HL-60 (cell line): ENCODE measurements around the gene TBCA.

Experiments
- DNase-seq, 2 experiments: peaks; one replicate each; pipeline ENCODE4 v3.0.0-alpha.2; 2010 to 2020; ENCODE audit warnings: low read depth in 1 of 2, low spot score in 1 of 2
- H3K27ac ChIP-seq: fragments of 250-450 bp; sonication (Bioruptor Pico); replicated peaks from 2 replicates; pipeline ENCODE4 v1.5.1; 2020; ENCODE audit warnings: mild to moderate bottlenecking, moderate library complexity
- H3K27me3 ChIP-seq: fragments of 250-450 bp; sonication (Bioruptor Pico); 2 replicates; pipeline ENCODE4 v1.5.1; 2021; ENCODE audit warnings: mild to moderate bottlenecking, moderate library complexity; ENCODE audit not compliant: insufficient read depth, poor library complexity, severe bottlenecking
- H3K4me3 ChIP-seq: replicated peaks from 2 replicates; pipeline ENCODE4 v1.5.1; 2011; ENCODE audit warnings: mild to moderate bottlenecking, control low read depth, low read length; ENCODE audit not compliant: insufficient read depth
- GABPA ChIP-seq: IDR thresholded peaks from 2 replicates; pipeline ENCODE4 v1.6.1; 2012; ENCODE audit warnings: low read depth
- POLR2AphosphoS5 ChIP-seq: IDR thresholded peaks from 2 replicates; pipeline ENCODE4 v1.6.1; 2012; ENCODE audit warnings: low read depth
- SPI1 ChIP-seq: IDR thresholded peaks from 2 replicates; pipeline ENCODE4 v1.6.1; 2012; ENCODE audit warnings: low read depth, mild to moderate bottlenecking, borderline replicate concordance
- TF ChIP-seq, protein P1 (sequence below): IDR thresholded peaks from one replicate; pipeline ENCODE4 v1.5.1; 2011; ENCODE audit warnings: low read length, control low read depth, inconsistent platforms; ENCODE audit not compliant: insufficient read depth
- TF ChIP-seq, protein P2 (sequence below): IDR thresholded peaks from 2 replicates; pipeline ENCODE4 v1.6.1; 2012; ENCODE audit warnings: low read depth; ENCODE audit not compliant: insufficient replicate concordance

Gene TBCA

DNA sequence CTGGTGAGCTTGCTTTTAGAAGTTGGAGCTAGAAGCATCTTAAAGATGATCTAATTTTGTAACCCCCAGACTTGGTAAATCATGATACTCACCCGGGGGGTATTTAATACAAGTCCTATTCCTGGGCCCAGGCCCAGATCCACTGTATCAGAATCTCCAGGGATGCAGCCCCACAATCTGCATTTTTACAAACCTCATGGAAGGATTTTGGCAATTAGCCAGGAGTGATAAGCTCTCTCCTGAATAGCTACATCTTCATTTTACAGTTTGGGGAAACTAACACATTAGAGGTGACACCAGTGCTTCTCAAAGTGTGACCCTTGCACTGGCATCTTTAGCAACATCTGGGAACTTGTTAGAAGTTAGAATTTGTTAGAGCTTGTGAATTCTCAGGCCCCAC, 106.5 kb downstream of the TBCA start:
- no peaks in the 10 kb centered on the region for H3K27me3 ChIP-seq
- no peak overlapping the region for H3K4me3 ChIP-seq
- no peak overlapping the region for H3K27ac ChIP-seq
- TF ChIP-seq, protein P1, sequence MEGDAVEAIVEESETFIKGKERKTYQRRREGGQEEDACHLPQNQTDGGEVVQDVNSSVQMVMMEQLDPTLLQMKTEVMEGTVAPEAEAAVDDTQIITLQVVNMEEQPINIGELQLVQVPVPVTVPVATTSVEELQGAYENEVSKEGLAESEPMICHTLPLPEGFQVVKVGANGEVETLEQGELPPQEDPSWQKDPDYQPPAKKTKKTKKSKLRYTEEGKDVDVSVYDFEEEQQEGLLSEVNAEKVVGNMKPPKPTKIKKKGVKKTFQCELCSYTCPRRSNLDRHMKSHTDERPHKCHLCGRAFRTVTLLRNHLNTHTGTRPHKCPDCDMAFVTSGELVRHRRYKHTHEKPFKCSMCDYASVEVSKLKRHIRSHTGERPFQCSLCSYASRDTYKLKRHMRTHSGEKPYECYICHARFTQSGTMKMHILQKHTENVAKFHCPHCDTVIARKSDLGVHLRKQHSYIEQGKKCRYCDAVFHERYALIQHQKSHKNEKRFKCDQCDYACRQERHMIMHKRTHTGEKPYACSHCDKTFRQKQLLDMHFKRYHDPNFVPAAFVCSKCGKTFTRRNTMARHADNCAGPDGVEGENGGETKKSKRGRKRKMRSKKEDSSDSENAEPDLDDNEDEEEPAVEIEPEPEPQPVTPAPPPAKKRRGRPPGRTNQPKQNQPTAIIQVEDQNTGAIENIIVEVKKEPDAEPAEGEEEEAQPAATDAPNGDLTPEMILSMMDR, result no peak
- TF ChIP-seq, protein P2, sequence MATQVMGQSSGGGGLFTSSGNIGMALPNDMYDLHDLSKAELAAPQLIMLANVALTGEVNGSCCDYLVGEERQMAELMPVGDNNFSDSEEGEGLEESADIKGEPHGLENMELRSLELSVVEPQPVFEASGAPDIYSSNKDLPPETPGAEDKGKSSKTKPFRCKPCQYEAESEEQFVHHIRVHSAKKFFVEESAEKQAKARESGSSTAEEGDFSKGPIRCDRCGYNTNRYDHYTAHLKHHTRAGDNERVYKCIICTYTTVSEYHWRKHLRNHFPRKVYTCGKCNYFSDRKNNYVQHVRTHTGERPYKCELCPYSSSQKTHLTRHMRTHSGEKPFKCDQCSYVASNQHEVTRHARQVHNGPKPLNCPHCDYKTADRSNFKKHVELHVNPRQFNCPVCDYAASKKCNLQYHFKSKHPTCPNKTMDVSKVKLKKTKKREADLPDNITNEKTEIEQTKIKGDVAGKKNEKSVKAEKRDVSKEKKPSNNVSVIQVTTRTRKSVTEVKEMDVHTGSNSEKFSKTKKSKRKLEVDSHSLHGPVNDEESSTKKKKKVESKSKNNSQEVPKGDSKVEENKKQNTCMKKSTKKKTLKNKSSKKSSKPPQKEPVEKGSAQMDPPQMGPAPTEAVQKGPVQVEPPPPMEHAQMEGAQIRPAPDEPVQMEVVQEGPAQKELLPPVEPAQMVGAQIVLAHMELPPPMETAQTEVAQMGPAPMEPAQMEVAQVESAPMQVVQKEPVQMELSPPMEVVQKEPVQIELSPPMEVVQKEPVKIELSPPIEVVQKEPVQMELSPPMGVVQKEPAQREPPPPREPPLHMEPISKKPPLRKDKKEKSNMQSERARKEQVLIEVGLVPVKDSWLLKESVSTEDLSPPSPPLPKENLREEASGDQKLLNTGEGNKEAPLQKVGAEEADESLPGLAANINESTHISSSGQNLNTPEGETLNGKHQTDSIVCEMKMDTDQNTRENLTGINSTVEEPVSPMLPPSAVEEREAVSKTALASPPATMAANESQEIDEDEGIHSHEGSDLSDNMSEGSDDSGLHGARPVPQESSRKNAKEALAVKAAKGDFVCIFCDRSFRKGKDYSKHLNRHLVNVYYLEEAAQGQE, result no peak
- TF ChIP-seq POLR2AphosphoS5 (no peak), GABPA (no peak), SPI1 (no peak)
- no peak for DNase-seq

DNA sequence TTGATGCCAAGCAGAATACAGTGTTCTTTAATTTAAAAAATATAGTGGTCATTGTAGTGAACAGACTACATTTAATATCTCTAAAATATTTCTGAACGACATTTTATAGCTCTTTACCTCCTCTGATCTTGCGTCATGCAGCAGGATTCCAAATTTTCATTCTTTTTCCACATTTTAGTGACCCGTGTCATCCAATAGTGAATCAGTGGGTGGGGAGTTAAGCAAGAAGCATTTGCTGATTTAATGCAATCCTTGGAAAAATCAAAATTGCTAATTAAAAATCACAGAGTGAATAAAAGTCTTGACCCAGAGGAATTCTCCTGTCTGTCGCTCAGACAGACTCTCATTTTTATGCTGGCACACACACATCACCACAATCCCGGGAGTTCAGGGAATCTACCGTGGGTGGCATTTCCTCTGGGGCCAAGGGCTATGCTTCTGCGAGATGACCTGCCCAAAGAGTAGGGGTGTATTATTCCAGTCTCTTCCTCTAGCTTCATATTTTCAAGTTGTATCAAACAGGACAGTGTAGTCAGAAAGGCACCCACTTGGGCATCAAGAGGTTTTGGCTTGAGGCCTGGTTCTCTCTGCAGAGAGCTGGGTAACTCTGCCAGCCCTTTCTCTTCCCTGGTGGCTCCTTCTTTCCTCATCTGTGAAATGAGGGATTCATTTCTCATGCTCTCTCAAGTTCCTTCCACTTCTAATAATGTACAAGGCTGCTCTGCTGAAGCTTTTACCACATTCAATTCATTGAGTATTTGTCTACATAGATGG, 112.9 kb downstream of the TBCA start:
- Histone ChIP-seq H3K27ac (no peak overlapping the region), H3K4me3 (no peak overlapping the region), H3K27me3 (no peaks in the 10 kb centered on the region)
- TF ChIP-seq POLR2AphosphoS5, result no peak
- TF ChIP-seq GABPA, result no peak
- TF ChIP-seq, protein P2, result no peak
- TF ChIP-seq, protein P1, result no peak
- TF ChIP-seq SPI1, result no peak
- DNase-seq, result no peak

DNA sequence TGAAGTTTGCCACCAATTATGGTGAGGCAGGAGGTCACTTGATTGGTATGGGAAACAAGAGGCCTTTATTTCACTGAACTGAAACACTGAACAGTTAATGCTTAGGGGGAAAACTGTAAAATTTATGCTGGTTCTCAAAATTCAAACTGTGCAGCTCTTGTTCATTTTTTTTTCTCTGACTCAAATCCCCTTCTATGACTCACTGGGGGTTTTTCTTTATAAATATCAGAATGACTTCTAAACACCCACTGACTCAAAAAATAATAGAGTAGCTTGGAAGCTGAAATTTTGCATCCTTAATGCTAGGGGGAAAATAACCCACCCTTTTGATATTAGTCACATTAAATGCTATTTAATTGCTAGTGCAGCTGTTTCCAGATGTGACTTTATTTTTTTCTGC, 113.5 kb downstream of the TBCA start:
- Histone ChIP-seq H3K27ac (no peak overlapping the region), H3K27me3 (no peaks in the 10 kb centered on the region)
- no peak for TF ChIP-seq POLR2AphosphoS5
- no peak for TF ChIP-seq SPI1
- no peak for TF ChIP-seq GABPA
- TF ChIP-seq, protein P1, result no peak
- TF ChIP-seq, protein P2, result no peak

More for the DNA sequence above, 113.5 kb downstream of the TBCA start:
- no peak overlapping the region for H3K4me3 ChIP-seq
- DNase-seq, result no peak
